T1000 (cell line): ENCODE data around the gene THOC2.
A peak's percentile ranks its signal among the peaks of the same experiment; 100 is the strongest.
"Not testable (repeated sequence)": the region's sequence is repeated elsewhere in the genome, so short reads cannot be mapped to it uniquely, and the experiment has no call there.

Experiments
- DNase-seq: peaks from one replicate; lab custom pipeline; 2025; ENCODE audit warnings: mixed read lengths; lab: John Stamatoyannopoulos, UW

THOC2 gene

DNA sequence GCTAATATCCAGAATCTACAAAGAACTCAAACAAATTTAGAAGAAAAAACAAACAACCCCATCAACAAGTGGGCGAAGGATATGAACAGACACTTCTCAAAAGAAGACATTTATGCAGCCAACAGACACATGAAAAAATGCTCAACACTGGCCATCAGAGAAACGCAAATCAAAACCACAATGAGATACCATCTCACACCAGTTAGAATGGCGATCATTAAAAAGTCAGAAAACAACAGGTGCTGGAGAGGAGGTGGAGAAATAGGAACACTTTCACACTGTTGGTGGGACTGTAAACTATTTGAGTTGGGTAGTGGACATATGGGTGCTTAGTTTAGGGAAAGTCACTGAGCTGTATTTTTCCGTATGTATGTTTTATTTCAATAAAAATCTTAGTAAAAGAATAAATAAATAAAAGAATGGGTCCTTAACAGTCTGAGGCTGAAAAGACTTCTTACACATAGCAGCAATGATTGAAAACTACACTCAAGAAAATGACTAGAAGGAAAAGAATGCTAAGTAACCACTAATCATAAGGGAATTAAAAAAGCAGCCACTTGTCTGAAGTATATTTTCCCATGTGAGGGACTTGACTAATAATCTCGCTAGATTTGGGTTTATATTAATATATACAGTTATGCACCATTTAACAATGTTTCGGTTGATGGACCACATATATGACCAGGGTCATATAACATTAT, 68.2 kb downstream of the THOC2 start:
- not testable (repeated sequence) for DNase-seq

DNA sequence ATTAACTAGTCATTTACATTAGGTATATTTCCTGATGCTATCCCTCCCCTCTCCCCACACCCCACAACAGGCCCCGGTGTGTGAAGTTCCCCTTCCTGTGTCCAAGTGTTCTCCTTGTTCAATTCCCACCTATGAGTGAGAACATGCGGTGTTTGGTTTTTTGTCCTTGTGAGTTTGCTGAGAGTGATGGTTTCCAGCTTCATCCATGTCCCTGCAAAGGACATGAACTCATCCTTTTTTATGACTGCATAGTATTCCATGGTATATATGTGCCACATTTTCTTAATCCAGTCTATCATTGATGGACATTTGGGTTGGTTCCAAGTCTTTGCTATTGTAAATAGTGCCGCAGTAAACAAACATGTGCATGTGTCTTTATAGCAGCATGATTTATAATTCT, 69.1 kb downstream of the THOC2 start:
- DNase-seq = not testable (repeated sequence)

- DNase-seq = not testable (repeated sequence)
Observed at GRCh38 chrX:123656507-123656906, 76.3 kb downstream of the THOC2 start.

DNA sequence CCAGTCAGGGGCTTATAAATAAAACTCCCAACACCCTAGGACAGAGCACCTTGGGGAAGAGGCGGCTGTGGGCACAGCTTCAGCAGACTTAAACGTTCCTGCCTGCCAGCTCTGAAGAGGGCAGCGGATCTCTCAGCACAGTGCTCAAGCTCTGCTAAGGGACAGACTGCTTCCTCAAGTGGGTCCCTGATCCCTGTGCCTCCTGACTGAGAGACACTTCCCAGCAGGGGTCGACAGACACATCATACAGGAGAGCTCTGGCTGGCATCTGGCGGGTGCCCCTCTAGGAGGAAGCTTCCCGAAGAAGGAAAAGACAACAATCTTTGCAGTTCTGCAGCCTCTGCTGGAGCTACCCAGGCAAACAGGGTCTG, 84.1 kb downstream of the THOC2 start:
- DNase-seq = not testable (repeated sequence)

DNA sequence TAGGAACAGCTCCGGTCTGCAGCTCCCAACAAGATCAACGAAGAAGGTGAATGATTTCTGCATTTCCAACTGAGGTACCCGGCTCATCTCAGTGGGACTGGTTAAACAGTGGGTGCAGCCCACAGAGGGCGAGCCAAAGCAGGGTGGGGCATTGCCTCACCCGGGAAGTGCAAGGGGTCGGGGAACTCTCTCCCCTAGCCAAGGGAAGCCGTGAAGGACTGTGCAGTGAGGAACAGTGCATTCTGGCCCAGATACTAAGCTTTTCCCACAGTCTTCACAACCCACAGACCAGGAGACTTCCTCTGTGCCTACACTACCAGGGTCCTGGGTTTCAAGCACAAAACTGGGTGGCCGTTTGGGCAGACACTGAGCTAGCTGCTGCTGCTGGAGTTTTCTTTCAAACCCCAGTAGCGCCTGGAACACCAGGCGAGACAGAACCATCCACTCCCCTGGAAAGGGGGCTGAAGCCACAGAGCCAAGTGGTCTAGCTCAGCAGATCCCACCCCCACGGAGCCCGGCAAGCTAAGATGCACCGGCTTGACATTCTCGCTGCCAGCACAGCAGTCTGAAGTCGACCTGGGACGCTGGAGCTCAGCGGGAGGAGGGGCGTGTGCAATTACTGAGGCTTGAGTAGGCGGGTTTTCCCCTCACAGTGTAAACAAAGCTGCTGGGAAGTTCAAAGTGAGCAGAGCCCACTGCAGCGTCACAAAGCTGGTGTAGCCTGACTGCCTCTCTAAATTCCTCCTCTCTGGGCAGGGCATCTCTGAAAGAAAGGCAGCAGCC, 84.6 kb downstream of the THOC2 start:
- DNase-seq = peak; percentile 0

- no peak for DNase-seq
Observed at GRCh38 chrX:123647244-123647643, 85.6 kb downstream of the THOC2 start.

DNA sequence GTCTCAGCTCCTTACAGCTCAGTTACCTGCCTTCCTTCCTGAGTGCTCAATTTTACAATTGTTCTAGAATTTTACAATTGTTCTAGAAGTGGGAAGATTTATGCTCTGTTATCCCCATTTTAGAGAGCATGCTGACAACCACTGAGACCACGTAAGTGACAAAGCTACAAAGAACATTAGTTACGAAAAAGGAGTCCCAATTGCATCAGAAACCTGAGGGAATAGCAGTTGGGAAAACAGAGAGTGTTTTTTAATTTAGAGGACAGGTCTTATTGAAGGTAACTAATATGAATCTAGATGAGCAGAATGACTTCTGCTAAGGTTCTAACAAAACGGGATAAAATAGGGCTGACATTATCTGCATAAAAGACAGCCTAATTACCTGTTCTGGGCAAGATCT, 103.3 kb downstream of the THOC2 start:
- DNase-seq = no peak

GRCh38 chrX:123626962-123627361, 105.9 kb downstream of the THOC2 start:
- DNase-seq = no peak

DNA sequence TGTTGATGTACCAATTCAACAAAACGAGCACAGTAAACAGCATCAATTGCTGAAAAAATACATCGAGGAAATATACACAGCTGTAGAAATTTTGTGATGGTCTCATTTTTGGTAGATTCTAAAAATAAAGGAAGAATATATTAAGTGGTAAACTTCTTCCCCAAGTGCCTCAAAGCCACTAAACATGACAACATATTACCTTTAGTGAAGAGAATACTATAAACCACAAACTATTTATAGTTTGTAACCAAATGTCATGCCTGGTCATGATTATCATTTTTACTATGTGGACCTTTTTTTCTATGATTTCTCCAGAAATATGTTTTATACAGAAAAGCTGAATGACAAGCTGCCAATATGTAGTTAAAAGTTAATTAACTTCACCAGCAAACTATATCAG, 106.9 kb downstream of the THOC2 start:
- DNase-seq = no peak

- no peak for DNase-seq
Observed at GRCh38 chrX:123625477-123625876, 107.4 kb downstream of the THOC2 start.

DNA sequence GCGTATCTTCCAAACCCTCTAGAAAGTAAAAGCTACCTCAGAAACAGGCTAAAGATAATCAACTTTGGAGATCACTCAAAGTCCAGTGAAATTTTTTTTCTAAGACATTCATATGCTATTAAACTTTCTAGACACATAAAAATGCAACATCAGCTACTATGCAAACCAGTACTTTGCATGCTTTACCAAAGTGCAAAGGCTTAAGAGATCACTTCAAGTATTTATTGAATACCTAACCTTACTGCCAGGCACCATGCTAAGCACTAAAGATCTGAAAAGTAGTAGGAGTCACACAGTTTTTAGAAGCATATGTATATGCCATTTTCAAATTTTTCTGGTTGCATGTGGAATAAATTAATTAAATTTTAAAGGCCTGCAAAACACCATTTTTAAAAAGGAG, 115.8 kb downstream of the THOC2 start:
- no peak for DNase-seq

DNA sequence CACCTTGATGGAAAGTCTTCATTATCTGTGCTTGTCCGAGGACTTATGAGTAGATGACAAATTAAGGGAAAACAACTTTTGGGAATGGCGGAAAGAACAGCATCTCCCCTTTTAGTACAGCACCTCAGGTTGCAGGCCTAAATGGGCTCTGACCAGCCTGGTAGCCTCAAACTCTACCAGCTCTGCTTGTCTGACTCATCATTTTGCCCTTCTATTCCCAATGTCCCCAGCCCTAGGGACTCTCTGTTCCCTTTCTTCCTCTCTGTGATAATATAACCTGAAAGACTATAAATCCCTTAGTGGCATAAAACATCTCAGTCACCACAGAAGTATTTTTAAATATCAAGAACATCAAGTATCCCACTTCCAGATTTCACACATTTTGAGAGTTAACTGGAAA, 121.9 kb downstream of the THOC2 start:
- DNase-seq = no peak

- DNase-seq = no peak
Observed at GRCh38 chrX:123607806-123608205, 125.0 kb downstream of the THOC2 start.

DNA sequence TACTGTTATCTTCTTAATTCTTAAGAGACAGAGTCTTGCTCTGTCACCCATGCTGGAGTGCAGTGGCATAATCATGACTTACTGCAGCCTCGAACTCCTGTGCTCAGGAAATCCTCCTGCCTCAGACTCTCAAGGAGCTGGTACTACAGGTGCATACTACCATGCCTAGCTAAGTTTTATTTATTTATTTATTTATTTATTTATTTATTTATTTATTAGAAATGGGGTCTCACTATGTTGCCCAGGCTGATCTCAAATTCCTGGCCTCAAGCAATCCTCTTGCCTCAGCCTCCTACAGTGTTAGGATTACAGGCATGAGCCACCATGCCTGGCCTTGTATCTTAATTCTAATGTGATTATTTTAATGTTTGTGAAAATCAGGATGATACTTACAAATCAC, 125.6 kb downstream of the THOC2 start:
- DNase-seq = no peak

DNA sequence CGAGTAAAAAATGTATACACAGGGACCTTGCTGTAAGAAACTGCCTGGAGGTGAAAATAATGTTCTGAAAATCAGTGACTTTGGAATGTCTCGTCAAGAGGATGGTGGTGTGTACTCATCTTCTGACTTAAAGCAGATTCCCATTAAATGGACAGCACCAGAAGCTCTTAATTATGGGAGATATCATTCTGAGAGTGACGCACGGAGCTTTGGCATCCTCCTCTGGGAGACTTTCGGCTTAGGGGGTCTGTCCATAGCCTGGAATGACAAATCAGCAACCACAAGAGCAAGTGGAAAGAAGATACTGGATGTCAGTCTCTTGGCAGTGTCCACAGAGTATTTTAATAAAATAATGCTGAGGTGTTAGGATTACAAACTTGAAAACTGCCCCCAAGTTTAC, 129.4 kb downstream of the THOC2 start:
- no peak for DNase-seq

DNA sequence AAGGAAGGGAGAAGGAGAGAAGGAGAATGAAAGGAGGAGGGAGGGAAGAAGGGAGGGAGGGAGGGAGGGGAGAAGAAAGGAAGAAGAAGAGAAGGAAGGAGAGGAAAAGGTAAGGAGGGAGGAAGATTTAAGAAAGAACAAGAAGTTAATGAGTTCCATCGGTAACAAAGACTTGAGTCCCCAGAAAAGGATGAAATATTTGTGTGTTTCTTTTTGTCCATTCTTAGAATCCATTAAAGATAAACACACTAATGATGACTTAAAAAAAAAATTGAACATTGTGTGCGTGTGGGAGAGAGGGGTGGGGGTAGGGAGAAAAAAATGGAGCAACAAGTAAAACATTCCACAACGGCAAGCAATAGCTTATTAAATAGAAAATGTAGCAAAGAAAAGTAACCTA, 131.4 kb downstream of the THOC2 start:
- no peak for DNase-seq

GRCh38 chrX:123600181-123600580, 132.7 kb downstream of the THOC2 start:
- no peak for DNase-seq

DNA sequence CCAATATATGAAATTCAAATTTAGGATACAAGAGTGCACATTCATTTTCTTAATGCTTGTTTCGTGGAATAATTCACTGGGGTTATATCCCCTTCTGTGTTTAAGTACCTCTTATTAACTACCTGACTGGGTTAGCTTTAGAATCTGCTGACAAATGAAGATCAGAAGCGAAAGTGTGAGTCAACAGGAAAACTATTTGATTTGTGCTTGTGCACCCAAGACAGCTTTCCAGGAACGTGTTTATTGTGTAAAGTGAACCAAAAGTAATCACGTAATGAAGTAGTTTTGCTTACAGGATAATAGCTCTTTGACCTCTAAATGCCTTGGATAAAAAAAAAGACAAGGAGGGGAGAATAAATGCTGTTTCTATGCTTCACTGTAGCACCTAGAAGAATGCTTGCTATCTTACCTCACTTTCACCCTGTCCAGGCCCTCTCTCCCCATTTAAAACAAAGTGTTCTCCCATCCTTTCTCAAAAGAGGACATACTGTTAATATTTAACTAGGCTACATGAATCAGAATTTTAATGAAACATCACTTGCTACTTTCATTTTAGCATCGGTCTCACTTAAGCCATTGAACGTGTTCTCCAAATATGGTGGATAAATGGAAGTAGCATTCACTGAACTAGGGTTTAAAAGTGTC, 141.9 kb downstream of the THOC2 start:
- DNase-seq = no peak

DNA sequence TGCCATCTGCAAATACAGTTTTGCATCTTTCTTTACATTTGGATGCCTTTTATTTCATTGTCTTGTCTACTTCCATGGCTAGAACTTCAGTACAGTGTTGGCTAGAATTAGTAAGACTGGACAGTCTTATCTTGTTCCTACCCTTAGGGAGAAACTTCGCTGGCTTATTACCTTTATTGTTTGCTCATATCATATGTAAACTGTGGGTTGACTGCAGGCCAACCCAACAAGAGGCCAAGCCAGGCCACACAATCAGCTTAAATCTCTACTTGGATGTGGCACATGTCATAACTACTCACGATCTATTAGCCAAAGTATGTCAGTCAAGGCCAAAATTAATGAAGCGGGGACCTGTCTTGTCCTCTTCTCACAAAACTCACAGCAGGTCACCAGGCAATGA, 144.1 kb downstream of the THOC2 start:
- DNase-seq = no peak

- DNase-seq = no peak
Observed at GRCh38 chrX:123581586-123581985, 151.3 kb downstream of the THOC2 start.

- DNase-seq = no peak
Observed at GRCh38 chrX:123580792-123581191, 152.1 kb downstream of the THOC2 start.

- not testable (repeated sequence) for DNase-seq
Observed at GRCh38 chrX:123574027-123574426, 158.8 kb downstream of the THOC2 start.

DNA sequence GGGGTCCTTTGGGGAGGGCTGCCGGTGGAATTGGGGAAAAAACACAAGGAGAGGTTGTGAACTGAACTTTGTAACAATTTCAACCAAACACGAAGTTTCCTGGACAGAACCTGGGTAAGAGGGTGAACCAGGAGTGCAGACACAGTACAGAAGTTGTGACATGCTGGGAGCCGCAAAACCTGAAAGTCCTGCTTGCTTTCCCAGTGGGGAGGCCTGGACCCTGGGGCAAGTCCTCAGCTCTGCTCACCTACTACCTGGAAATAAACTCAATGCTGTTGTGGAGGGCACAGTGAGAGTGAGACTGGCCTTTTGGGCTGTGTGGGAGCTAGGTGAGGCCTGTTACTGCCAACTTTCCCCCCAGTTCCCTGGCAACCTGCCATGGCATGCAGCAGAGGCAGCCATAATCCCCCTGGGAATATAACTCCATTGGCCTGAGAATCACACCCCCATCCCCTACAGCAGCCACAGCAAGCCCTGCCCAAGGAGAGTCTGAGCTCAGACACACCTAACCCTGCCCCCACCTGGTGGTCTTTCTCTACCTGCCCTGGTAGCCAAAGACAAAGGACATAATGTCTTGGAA, 162.8 kb downstream of the THOC2 start:
- no peak for DNase-seq
